ENCODE results near the gene COX17. TPM values are rescaled to one million over a fixed set of nuclear protein-coding genes. Genes with fewer than 3 reads are reported as not detected.

COX17 gene
- total RNA-seq: 4.5 and 4.6 TPM in 2 replicates

GRCh38 chr3:119676771-119677640 is at the start of gene COX17:
TSS of gene COX17 (minus strand) at chr3:119677406. CDS start at chr3:119677310, 96 bp downstream.

GRCh38 chr3:119702530-119703527 is 25.6 kb upstream of the COX17 start, which contains the start of gene CFAP91:
TSS of gene CFAP91 (plus strand) at chr3:119703022. CDS start at chr3:119703099, 77 bp downstream.

GRCh38 chr3:119660474-119661440 is 16.4 kb downstream of the COX17 start, which contains the start of gene POPDC2:
TSS of gene POPDC2 (minus strand) at chr3:119660589. CDS start at chr3:119660423, 166 bp downstream.

Other genes starting within 250 kb of the COX17 start
- gene TMEM39A, start 213.8 kb downstream of the COX17 start, total RNA-seq: 103 and 109 TPM in 2 replicates
- 11.8 and 12.8 TPM in 2 replicates for gene POGLUT1, start 208.4 kb downstream of the COX17 start, total RNA-seq
- 43.0 and 46.6 TPM in 2 replicates for gene TIMMDC1, start 178.9 kb downstream of the COX17 start, total RNA-seq
- gene CD80, start 117.8 kb downstream of the COX17 start, total RNA-seq: under 0.01 TPM in 1 of 2 replicates, not detected in the other
- 6.8 and 7.6 TPM in 2 replicates for gene ADPRH, start 97.9 kb downstream of the COX17 start, total RNA-seq
- not detected in 2 replicates for gene PLA1A, start 79.5 kb downstream of the COX17 start, total RNA-seq
- gene POPDC2, start 16.8 kb downstream of the COX17 start, total RNA-seq: 0.49 and 0.61 TPM in 2 replicates
- gene CFAP91, start 25.6 kb upstream of the COX17 start, total RNA-seq: 0.32 and 0.73 TPM in 2 replicates
- gene NR1I2, start 104.7 kb upstream of the COX17 start, total RNA-seq: 0.16 TPM in 1 of 2 replicates, not detected in the other